CD4-positive, alpha-beta T cell treated with Interleukin-21 for 1 hour (primary cell): ENCODE results near the gene UNC93A.
"Not testable (repeated sequence)": the region's sequence is repeated elsewhere in the genome, so short reads cannot be mapped to it uniquely, and the experiment has no call there.

Experiments used
- DNase-seq: peaks from one replicate; pipeline ENCODE4 v3.0.0-alpha.2; 2020

Gene UNC93A

GRCh38 chr6:167317172-167317571 is 26.1 kb downstream of the UNC93A start:
- no peak for DNase-seq

GRCh38 chr6:167318354-167318753 is 27.2 kb downstream of the UNC93A start:
- DNase-seq = not testable (repeated sequence)

- not testable (repeated sequence) for DNase-seq
These were observed 27.7 kb downstream of the UNC93A start for GRCh38 chr6:167318856-167319255.

- DNase-seq = not testable (repeated sequence)
These were observed 29.0 kb downstream of the UNC93A start for GRCh38 chr6:167319856-167320753.

- DNase-seq = not testable (repeated sequence)
These were observed 29.6 kb downstream of the UNC93A start for GRCh38 chr6:167320754-167321056.

- DNase-seq = not testable (repeated sequence)
These were observed 30.1 kb downstream of the UNC93A start for GRCh38 chr6:167321185-167321584.

- DNase-seq = no peak
These were observed 32.0 kb downstream of the UNC93A start for GRCh38 chr6:167323111-167323510.

- no peak for DNase-seq
These were observed 33.0 kb downstream of the UNC93A start for GRCh38 chr6:167324111-167324510.

GRCh38 chr6:167325766-167326165 is 34.7 kb downstream of the UNC93A start:
- DNase-seq = no peak

- no peak for DNase-seq
These were observed 36.3 kb downstream of the UNC93A start for GRCh38 chr6:167327391-167327790.

GRCh38 chr6:167328086-167328485 is 37.0 kb downstream of the UNC93A start:
- DNase-seq = no peak

GRCh38 chr6:167329014-167329413 is 37.9 kb downstream of the UNC93A start:
- DNase-seq = no peak

GRCh38 chr6:167330750-167331149 is 39.6 kb downstream of the UNC93A start:
- no peak for DNase-seq

GRCh38 chr6:167331565-167331964 is 40.5 kb downstream of the UNC93A start:
- no peak for DNase-seq

- DNase-seq = no peak
These were observed 45.9 kb downstream of the UNC93A start for GRCh38 chr6:167336844-167337630.

GRCh38 chr6:167337675-167338449 is 46.7 kb downstream of the UNC93A start:
- no peak for DNase-seq

GRCh38 chr6:167338541-167339117 is 47.5 kb downstream of the UNC93A start:
- DNase-seq = no peak

GRCh38 chr6:167341038-167341583 is 50.0 kb downstream of the UNC93A start:
- no peak for DNase-seq

GRCh38 chr6:167341665-167342655 is 50.8 kb downstream of the UNC93A start:
- no peak for DNase-seq

GRCh38 chr6:167342879-167343610 is 51.9 kb downstream of the UNC93A start:
- DNase-seq = no peak

- DNase-seq = no peak
These were observed 54.2 kb downstream of the UNC93A start for GRCh38 chr6:167345348-167345747.
